NB4 (cell line): Measurements from ENCODE around the gene TBC1D12.
A peak's percentile ranks its signal among the peaks of the same experiment; 100 is the strongest.

Experiments used
- DNase-seq: peaks from one replicate; pipeline ENCODE4 v3.0.0; 2010; ENCODE audit warnings: low read depth
- H3K4me3 ChIP-seq: one replicate; pipeline ENCODE4 v1.5.1; 2011; ENCODE audit warnings: mild to moderate bottlenecking, low read depth, low read length, moderate library complexity
- CTCF ChIP-seq: IDR thresholded peaks from one replicate; pipeline ENCODE4 v1.5.1; 2012; ENCODE audit warnings: low read depth, low read length
- MAX ChIP-seq: IDR thresholded peaks from 2 replicates; pipeline ENCODE4 v1.6.1; 2011; ENCODE audit warnings: low read depth, low read length
- MYC ChIP-seq: IDR thresholded peaks from 2 replicates; pipeline ENCODE4 v1.6.1; 2011; ENCODE audit warnings: low read depth, low read length
- POLR2A ChIP-seq: IDR thresholded peaks from 2 replicates; pipeline ENCODE4 v1.6.1; 2011; ENCODE audit warnings: mild to moderate bottlenecking; ENCODE audit not compliant: insufficient read length; ENCODE audit errors: extremely low read depth

Gene TBC1D12

GRCh38 chr10:94489976-94490788, 87.8 kb downstream of the TBC1D12 start:
- TF ChIP-seq MAX (no peak), POLR2A (no peak)
- DNase-seq, result no peak
- H3K4me3 ChIP-seq, result no peak overlapping the region

GRCh38 chr10:94490789-94491039, 88.4 kb downstream of the TBC1D12 start:
- no peak for DNase-seq
- TF ChIP-seq MAX, result no peak
- no peak for TF ChIP-seq POLR2A
- no peak overlapping the region for H3K4me3 ChIP-seq

- H3K4me3 ChIP-seq, result no peak overlapping the region
- no peak for DNase-seq
- TF ChIP-seq POLR2A (no peak), CTCF (no peak), MAX (no peak), MYC (no peak)
These were observed 91.1 kb downstream of the TBC1D12 start for GRCh38 chr10:94493463-94493862.

- DNase-seq, result no peak
- no peak overlapping the region for H3K4me3 ChIP-seq
- TF ChIP-seq CTCF (no peak), POLR2A (no peak), MAX (no peak)
These were observed 93.7 kb downstream of the TBC1D12 start for GRCh38 chr10:94496010-94496409.

GRCh38 chr10:94496646-94497045, 94.3 kb downstream of the TBC1D12 start:
- DNase-seq, result no peak
- no peak overlapping the region for H3K4me3 ChIP-seq
- no peak for TF ChIP-seq MAX

GRCh38 chr10:94500063-94500462, 97.7 kb downstream of the TBC1D12 start:
- peak; percentile 44 for TF ChIP-seq CTCF
- no peak for TF ChIP-seq MYC
- peak; percentile 12 for DNase-seq
- no peak overlapping the region for H3K4me3 ChIP-seq

GRCh38 chr10:94521276-94522250, 119.2 kb downstream of the TBC1D12 start:
- TF ChIP-seq CTCF, result no peak
- TF ChIP-seq POLR2A, result no peak
- no peak for TF ChIP-seq MAX
- TF ChIP-seq MYC, result no peak
- no peak for DNase-seq
- no peak overlapping the region for H3K4me3 ChIP-seq
